Colon (tissue), 2 donors: Measurements from ENCODE around the gene XDH.

Experiments used
- FAIRE-seq: peaks from 2 replicates; lab custom pipeline; 2012; peaks lifted over from hg19 to GRCh38; lab: Jason Lieb, UNC
- donor health status: control.
- donor health status: control.

XDH gene

DNA sequence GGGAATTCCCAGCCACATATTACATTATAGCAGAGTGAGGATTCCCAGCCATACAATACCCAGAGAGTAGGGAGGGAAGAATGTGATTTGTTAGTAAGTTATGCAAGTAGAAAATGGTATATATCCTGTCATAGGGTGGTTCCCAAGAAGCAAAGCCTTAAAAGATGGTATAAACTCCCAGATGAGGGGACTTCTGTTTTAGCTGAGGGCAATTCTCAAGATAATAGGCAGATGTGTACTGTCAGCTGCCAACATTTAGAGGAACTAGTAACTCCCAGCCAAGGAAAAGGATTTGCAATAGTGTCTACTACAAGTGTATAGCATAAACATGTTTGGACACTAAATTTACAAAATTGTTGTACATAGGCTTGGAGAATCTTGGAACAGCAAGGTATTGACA is 86.5 kb downstream of the XDH start:
- no peak for FAIRE-seq

DNA sequence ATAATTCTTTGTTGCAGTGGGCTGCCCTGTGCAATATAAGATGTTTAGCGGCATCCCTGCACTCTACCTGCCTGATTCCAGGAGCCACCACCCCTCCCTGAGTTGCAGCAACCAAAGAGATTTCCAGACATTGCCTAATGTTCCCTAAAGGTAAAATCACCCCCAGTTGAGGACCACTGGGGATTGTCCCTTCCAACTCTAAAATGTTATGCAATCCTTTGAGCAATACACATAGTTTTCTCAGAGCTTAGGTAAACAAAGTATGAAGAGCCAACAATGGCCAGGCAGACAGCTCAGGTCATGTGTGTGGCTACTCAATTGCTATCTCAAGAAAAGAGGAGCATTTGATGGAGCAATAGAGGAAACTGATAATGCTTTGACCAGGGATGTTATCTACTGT is 87.0 kb downstream of the XDH start:
- FAIRE-seq = no peak

DNA sequence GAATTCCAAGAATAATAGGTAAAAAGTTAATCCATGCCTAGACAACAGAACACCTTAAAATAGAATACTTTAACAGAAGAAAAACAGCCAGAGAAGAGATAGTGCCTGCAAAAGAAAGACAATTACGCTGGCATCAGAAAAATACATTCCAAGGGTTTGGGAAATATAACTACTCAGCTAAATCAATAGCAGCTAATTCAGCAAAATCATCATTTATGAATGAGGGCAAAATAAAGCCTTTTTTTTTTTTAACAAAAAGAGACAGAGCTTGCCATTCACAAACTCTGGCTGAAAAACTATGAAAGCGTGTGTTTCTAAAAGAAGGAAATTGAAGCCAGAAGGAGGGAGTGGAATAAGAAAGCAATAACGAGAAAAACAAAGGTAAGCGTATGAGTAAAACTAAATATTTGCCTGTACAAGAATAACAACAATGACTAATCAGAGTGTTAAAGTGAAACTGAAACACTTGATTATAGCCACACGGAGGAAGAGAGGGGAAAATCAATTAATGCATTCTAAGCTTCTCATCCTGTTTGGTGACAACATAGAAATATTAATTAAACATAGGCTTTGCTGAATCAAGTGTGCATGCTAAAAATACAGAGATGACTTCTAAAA is 90.4 kb downstream of the XDH start:
- FAIRE-seq = no peak

DNA sequence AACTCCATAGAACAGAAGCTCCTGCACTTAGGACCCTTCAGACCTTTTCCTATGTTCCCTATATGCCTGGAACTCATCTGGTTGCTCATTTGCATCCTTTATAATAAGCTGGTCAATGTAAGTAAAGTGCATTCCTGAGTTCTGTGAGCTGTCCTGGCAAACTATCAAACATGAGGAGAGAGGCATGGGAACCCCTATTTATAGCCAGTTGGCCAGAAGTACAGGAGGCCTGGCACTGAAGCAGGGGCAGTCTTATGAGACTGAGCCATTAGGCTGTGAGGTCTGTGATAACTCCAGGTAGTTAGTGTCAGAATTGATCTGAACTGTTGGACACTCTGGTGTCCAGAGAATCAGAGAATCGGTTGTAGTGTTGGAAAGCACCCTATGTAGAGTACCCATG is 92.2 kb downstream of the XDH start:
- FAIRE-seq = no peak

DNA sequence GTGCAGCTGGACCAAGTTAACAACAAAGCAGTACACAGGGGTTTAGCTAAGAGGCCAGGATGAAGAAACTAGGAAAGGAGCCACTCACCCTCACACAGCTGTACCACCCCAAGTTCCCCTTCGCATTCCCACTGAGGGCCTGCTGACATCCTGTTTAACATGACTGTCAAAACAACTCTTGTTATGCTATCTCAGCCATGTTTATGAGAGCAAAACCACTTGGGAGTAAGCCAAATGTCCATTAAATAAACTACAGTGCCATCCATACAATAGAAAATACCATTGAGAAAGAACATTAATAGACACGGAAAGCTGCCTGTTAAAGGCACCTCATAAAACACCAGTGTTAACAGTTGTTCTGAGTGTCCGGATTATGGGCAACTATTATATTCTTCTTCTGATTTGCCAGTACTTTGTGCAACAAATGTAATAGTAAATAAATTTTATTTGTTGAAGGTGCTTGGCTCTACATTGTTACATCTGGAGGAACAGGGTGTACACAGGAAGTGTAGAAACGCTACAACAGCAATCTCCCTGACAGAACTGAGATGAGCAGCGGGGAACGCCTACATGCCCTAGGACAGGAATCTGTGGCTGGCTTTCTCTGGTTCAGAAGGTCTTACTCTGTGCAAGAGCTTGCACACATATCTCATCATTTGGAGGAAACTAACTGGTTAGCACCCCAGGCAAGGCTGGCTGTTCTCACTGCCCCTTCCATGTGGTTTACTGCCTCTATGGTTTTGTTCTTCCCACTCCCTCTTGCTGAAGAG is 95.0 kb downstream of the XDH start:
- FAIRE-seq = no peak

DNA sequence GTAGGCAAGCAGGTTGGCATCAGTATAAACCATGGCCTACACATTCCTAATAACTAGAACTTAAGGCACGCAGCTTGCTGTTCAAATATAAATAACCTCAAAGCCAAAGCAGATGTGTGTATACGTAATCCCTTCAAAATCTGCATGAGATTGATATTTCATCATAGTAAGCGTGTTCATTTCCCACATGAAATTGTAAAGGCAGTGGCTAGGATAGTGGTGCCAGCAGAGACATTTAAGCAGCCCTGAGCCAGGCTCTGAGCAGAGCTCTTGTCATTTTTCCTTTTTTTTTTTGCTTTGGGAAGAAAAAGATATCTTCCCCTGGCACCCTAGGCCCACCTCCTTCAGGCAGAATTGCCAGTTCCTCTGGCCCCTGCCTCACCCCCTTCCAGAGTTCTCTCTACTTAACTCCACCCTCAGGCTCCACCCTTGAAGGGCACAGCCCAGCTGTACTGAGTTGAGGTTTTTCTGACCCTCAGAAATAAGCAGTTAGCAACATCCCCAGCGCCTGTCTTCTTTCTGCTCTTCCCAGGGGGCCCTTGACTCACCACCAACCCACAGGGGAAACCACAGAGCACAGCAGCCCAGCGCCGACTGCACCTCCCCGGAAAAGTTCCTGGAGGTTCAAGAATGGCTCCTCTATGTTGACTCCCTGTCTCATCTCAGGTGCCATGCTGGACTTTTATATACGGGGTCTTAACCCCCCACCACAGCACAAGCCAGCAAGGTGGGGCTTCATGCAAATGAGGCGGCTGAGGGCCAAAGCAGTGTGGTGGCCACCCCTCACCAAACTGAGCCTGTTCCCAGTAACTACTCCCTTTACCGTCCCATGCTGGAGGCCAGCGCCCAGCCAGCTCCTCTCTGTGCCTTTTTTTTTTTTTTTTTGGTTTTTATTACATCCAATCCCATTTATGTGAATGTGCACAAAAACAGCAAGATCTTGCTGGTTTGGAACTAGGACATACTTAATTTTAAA is 95.9 kb downstream of the XDH start:
- FAIRE-seq = no peak

DNA sequence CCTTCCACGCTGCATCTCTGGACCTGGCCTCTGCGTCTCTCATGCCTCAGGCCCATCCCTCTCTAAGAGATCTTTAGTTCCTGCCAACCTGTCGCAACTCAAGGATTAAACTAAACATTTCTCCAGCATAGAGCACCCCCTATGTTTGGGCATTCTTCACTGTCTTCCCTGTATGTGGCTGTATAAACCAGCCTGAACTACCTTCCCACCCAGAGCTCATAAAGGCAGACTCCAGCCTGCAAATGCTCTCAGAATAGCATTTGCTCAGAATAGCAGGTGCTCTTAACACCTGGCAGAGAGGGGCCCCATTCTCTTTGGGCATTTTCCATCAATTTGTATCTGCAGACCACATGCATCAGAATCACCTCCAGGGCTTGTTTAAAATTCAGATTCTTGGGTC is 97.1 kb downstream of the XDH start:
- no peak for FAIRE-seq

DNA sequence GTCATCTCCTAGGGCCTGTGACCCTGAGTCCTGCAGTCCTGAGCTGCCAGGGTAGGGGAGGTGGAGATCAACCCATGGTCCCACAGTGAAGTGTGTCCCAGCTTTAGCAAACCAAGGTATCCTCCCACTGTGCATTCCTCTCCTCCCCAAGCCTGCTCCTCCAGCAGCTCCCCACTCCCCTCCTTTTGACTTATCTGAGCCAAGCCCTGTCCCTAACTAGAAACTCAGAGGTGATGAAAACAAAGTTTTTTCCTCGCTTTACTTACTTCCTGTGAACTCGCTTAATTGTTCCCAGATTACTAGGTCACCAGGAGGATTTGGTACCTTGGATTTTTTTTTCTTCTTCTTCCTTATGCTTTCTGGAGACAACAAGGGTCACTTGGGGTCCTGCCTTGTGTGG is 99.8 kb downstream of the XDH start:
- no peak for FAIRE-seq

DNA sequence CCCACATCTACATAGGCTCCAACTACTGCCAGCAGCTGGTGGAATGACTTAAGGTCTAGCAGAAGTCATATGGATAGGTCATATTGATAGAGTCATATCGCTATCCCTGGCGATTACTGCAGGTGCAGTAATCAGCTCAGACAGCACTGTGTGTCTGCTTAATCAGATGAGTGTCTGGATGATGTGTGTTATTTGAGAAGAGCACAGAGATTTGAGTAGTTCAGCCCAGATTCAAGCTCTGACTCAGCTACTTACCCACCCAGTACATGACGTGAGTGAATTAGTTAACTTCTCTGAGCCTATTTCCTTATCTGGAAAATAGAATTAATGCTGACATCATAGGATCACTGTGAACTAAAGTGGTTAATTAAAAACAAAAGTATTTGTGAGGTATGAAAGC is 101.6 kb downstream of the XDH start:
- FAIRE-seq = no peak

DNA sequence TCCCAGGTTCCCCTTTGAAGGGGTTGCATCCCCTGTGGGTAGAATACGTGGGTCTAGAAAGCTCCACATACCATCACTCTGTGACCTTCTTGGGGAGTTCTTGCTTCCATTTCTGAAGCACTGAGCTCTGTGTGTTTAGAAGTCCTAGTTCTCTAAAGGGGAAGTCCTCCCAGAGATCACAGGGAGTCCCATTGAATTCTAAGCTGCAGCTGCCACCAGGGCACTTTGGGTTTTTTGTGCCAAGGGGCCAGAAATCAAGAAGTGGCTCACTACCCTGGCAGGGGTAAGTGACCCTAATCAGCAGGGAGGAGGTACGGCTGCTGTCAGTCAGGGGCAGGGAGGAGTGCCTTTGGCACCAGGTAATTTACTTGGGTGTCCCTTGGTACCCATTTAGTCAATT is 109.7 kb downstream of the XDH start:
- no peak for FAIRE-seq

DNA sequence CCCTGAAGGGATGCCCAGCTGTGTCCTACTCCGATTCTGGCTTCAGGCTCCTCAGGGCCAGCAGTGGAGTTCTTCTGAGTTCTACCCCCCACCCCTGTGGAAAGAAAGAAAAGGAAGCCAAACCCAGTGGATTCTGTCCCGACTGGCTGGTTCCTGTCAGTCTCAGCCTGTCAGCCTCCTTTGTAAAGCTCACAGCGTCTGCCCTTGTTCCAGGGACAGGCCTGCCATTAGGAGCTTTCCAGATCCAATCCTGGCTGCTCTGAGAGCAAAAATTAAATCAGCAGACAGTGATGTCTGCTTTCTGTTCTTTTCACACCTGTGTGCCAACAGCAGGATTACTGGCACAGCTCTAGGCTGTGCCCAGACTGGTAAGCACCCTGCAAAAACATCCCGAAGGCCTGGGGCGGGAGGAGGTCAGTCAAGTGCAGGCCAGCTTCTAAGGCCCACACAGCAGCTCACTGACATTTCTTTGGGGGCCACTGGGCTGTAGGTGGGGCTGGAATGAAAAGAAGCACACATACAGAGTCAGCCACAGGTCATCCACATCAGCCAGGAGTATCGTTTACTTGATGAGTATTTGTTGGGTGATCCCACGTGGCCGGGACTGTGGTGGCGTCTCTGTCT is 111.5 kb downstream of the XDH start:
- FAIRE-seq = no peak

DNA sequence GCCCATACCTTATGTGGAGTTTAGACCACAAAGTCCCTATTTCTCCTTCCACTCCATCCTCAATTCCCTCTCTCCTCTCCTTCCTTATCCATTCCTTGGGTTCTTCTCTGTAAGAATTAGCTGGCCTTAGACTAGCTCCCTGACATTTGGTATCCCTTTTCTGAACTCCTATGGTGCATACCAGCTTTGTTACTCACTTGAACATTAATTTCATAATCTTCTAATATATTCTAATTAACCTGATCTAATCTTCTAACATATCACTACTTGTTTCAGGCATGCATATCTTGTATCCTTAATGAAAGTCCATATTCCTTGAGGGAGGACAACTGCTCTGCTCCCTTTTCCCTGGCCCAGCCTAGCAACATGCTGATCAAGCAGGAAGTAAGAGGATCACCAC is 114.2 kb downstream of the XDH start:
- no peak for FAIRE-seq

DNA sequence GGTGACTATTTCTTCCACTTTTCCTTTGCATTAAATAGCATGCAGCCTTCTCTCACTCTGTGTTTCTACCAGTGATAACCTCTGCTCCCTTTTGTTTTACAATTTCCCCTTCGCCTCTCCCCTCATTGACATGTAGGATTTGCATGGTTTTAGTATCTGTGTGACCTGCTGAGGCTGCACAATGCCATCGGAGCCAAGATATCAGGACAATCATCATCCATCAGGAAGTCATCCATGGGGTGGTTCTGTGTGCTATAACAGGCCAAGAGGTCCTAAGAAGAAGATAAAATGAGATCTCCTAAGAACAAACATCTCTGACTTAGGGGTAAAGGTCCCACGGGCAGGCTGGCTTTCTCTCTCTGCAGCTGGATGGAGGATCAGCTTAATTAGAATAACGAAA is 115.0 kb downstream of the XDH start:
- no peak for FAIRE-seq

DNA sequence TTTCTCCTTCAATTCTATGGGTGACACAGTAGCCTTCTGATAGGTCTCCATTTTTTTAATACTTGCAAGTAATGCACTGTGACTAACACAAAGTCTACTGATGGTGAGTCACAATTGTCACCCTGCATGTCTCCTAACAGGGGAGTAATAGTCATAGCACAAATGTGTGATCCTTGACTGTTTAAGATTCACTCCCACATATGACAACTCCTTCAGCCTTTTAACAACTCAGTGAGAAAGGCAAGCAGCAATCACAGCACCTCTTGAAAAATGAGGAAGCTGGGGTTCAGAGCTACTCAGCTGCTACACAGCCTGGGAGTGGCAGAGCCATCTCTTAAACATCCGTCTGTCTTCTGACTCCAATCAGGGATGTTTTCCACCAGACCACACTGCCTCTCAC is 116.8 kb downstream of the XDH start:
- FAIRE-seq = no peak

DNA sequence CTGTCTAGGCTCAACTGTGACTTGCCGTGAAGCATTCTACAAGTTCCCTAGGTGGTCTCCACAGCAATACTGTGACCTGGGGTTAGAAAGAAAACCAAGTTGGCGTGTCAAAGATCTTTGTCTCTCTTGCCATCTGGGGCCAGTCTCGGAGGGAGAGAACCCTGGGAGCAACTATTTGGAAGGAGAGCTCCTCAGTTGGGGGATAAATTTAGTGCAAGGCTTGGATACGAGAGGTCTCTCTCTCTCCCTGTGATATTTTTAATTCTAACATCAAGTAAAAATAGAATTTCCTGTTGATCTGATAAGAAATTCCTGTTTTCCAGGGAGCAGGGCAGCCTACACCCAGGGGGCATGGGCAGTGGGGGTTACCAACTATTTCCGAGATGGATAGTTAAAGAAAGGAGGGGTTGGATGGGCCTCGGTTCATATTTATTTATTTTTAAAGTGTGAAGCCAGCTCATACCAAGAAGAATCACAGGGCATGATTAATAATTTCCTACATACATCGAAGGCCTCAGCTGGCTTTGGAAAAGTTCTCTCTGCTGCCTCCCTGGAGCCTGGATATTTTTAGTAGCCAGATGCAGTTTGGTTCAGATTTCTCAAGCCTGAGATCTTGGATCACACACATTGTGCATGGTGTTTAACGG is 117.8 kb downstream of the XDH start:
- no peak for FAIRE-seq

DNA sequence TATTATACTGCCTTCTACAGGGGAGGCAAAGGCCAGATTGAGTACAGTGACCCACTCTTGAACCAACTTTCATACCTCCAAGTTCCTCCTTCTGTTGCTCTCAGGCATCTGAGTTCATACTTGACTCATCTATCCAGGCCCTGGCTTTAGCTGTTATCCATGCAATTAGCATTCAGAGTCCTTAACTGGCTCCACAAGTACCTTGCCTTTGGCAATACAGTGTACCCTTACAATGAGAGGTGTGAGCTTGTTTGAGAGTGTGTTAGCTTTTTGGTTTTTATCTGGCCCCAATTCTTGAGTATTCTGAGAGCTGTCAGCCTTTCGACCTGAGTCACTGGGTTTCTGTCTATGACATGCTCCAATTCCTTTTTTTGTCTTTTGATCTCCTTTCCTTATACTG is 120.3 kb downstream of the XDH start:
- FAIRE-seq = no peak

DNA sequence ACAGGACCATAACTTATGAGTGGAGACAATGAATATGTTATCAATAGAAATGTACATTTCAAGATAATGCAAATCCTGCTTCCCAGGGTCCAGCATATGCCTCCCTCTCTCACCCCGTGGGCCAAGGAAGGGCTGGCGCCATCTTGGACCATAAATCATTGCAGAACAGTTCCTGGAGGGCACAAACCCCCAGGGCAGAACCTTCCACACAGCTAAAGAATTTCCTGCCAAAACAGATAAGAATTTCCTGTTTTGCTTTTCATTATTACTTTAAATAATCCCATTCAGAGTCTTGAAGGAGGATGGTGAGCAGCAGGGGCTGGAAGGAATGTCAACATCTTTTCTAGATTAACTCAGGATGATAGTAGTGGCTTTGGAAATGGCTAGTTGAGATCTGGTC is 126.9 kb downstream of the XDH start:
- no peak for FAIRE-seq

DNA sequence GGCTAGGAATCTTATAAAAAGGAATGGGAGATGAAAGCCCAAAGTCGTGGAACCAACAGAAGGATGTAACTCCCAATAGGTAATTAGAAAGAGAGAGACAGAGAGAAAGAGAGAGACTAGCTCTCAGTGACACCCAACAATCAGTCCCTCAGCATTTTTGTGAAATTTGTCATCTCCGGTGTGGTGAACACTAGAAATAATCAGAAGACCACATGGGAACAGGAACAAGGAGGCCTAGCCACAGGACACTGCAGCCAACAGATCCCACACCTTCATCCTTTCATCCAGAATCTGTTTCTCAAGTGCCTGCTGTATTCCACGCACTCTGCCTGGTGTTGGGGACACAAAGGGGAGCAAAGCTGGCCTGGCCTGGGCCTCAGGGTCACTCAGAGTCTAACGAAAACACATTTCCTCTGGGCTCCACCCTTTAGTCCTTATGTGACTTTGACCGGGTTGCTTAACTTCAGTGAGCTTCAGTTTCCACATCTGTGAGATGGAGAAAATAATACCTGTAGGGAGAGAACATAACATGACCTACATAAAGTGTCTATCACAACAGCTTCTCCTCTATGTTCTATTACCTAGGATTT is 127.5 kb downstream of the XDH start:
- no peak for FAIRE-seq

DNA sequence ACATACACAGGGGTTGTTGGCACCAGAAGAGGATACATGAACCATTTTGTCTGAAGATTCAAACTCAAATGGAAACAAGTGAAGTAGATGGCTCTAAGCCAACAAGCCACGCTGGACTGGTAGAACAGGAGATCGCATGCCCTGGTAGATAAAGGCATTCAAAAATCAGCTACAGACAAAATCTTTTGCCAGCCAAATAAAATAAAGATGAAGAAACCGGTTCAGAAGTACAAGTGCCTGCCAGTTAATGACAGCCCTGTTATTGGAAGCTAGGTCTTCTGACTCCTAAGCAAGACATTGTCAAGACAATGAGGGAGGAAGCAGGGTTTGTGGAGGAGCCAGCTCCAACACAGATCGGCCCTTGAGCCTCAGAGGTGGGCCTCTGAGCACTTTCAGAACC is 128.3 kb downstream of the XDH start:
- no peak for FAIRE-seq
